IMR-90 (cell line): Measurements from ENCODE around the gene PHC2. TPM values are rescaled to one million over a fixed set of nuclear protein-coding genes. Genes with fewer than 3 reads are reported as not detected.
A peak's percentile ranks its signal among the peaks of the same experiment; 100 is the strongest.

Experiments
- ATAC-seq: fragments of 200-7000 bp; cut with Tn5 transposase; 2 replicates; pipeline ENCODE4 v1.9.1; 2020; ENCODE audit warnings: low read depth, mild to moderate bottlenecking, moderate library complexity
- BruUV-seq: library from RNA; stranded (reverse); fragments of 400-500 nt; replicated peaks from 2 replicates; lab custom pipeline; 2021; lab: Mats Ljungman, UMichigan
- CTCF ChIA-PET: fragments of 300-600 bp; formaldehyde crosslinking; extraction: SDS; loops from one replicate; lab custom pipeline; 2021; ENCODE audit warnings: antibody characterized with exemption; lab: Yijun Ruan, JAX
- POLR2A ChIA-PET: fragments of 300-600 bp; sonication (Branson Sonifier 250); formaldehyde crosslinking; loops from one replicate; lab custom pipeline; 2022; ENCODE audit warnings: antibody characterized with exemption; ENCODE audit not compliant: unreplicated experiment; lab: Charles Lee
- DNase-seq: peaks from one replicate; pipeline ENCODE4 v3.0.0; 2013
- H2AFZ ChIP-seq: replicated peaks from 2 replicates; pipeline ENCODE3; 2013; ENCODE audit warnings: low read length, mild to moderate bottlenecking; ENCODE audit not compliant: poor library complexity
- H2AK5ac ChIP-seq: 2 replicates; pipeline ENCODE4 v1.6.1; 2013; ENCODE audit warnings: low read depth, low read length, inconsistent platforms
- H2AK9ac ChIP-seq: replicated peaks from 2 replicates; pipeline ENCODE3; 2013; ENCODE audit warnings: mild to moderate bottlenecking, low read depth, low read length, moderate library complexity; ENCODE audit not compliant: poor library complexity
- H2BK120ac ChIP-seq: 2 replicates; pipeline ENCODE4 v1.6.1; 2013; ENCODE audit warnings: low read depth, low read length, inconsistent platforms
- H2BK15ac ChIP-seq: 3 replicates; pipeline ENCODE4 v1.6.1; 2013; ENCODE audit warnings: low read depth, low read length, inconsistent platforms
- H2BK20ac ChIP-seq: 2 replicates; pipeline ENCODE4 v1.6.1; 2013; ENCODE audit warnings: low read depth, mild to moderate bottlenecking, inconsistent platforms, low read length, moderate library complexity
- H2BK5ac ChIP-seq: 2 replicates; pipeline ENCODE4 v1.6.1; 2013; ENCODE audit warnings: mild to moderate bottlenecking, low read depth, low read length, inconsistent platforms; ENCODE audit not compliant: poor library complexity, severe bottlenecking
- H3K14ac ChIP-seq: replicated peaks from 2 replicates; pipeline ENCODE4 v1.6.1; 2013; ENCODE audit warnings: low read depth, low read length, inconsistent platforms
- H3K18ac ChIP-seq: 2 replicates; pipeline ENCODE4 v1.6.1; 2013; ENCODE audit warnings: low read depth, low read length, control low read depth
- H3K23ac ChIP-seq: 2 replicates; pipeline ENCODE4 v1.6.1; 2013; ENCODE audit warnings: low read depth, low read length, inconsistent platforms
- H3K27ac ChIP-seq: 2 replicates; pipeline ENCODE4 v1.5.1; 2013; ENCODE audit warnings: mild to moderate bottlenecking, control low read depth, low read length; ENCODE audit not compliant: insufficient read depth
- H3K27me3 ChIP-seq: 2 replicates; pipeline ENCODE4 v1.6.1; 2013; ENCODE audit warnings: low read length; ENCODE audit not compliant: control insufficient read depth, insufficient read depth
- H3K36me3 ChIP-seq: 2 replicates; pipeline ENCODE4 v1.6.1; 2013; ENCODE audit warnings: low read length, mixed read lengths; ENCODE audit not compliant: control insufficient read depth, insufficient read depth
- H3K4ac ChIP-seq: 2 replicates; pipeline ENCODE4 v1.6.1; 2013; ENCODE audit warnings: low read depth, low read length, inconsistent platforms
- H3K4me1 ChIP-seq: 2 replicates; pipeline ENCODE4 v1.6.1; 2013; ENCODE audit warnings: low read length, mixed read lengths; ENCODE audit not compliant: control insufficient read depth, insufficient read depth
- H3K4me2 ChIP-seq: 2 replicates; pipeline ENCODE4 v1.6.1; 2013; ENCODE audit warnings: low read depth, mild to moderate bottlenecking, control low read depth, low read length, moderate library complexity
- H3K4me3 ChIP-seq: 2 replicates; pipeline ENCODE4 v1.5.1; 2013; ENCODE audit warnings: low read depth, mild to moderate bottlenecking, control low read depth, low read length, moderate library complexity; ENCODE audit not compliant: insufficient read depth
- H3K56ac ChIP-seq: 2 replicates; pipeline ENCODE4 v1.6.1; 2013; ENCODE audit warnings: low read length, inconsistent platforms; ENCODE audit not compliant: insufficient read depth; ENCODE audit errors: extremely low read depth
- H3K79me1 ChIP-seq, 2 experiments: 2 replicates each; pipeline ENCODE4 v1.6.1; 2013; ENCODE audit warnings: low read length in 2 of 2, inconsistent platforms in 1 of 2, low read depth in 1 of 2
- H3K9ac ChIP-seq: 2 replicates; pipeline ENCODE4 v1.6.1; 2013; ENCODE audit warnings: low read depth, low read length, control low read depth
- H3K9me1 ChIP-seq: 2 replicates; pipeline ENCODE4 v1.6.1; 2013; ENCODE audit warnings: low read length, inconsistent platforms; ENCODE audit not compliant: insufficient read depth
- H3K9me3 ChIP-seq: 2 replicates; pipeline ENCODE4 v1.6.1; 2013; ENCODE audit warnings: low read length; ENCODE audit not compliant: control insufficient read depth, insufficient read depth
- H4K20me1 ChIP-seq: 2 replicates; pipeline ENCODE4 v1.6.1; 2013; ENCODE audit warnings: low read length, inconsistent platforms; ENCODE audit not compliant: insufficient read depth
- H4K5ac ChIP-seq: 2 replicates; pipeline ENCODE4 v1.6.1; 2013; ENCODE audit warnings: mild to moderate bottlenecking, low read depth, low read length, control low read depth
- H4K8ac ChIP-seq, 2 experiments: 2 replicates each; pipeline ENCODE4 v1.6.1; 2013; ENCODE audit warnings: low read depth in 2 of 2, low read length in 2 of 2, control low read depth in 1 of 2, inconsistent platforms in 1 of 2
- H4K91ac ChIP-seq: 2 replicates; pipeline ENCODE4 v1.6.1; 2013; ENCODE audit warnings: low read depth, low read length, inconsistent platforms; ENCODE audit not compliant: insufficient read depth
- CEBPB ChIP-seq: IDR thresholded peaks from 2 replicates; pipeline ENCODE4 v1.6.1; 2012; ENCODE audit warnings: low read depth, low read length, improper control_type of control experiment
- RAD21 ChIP-seq: IDR thresholded peaks from 2 replicates; pipeline ENCODE4 v1.6.1; 2012; ENCODE audit warnings: low read length, improper control_type of control experiment
- SMC3 ChIP-seq: fragments of 150-350 bp; IDR thresholded peaks from 2 replicates; pipeline ENCODE4 v1.6.1; 2016; ENCODE audit warnings: low read depth, mild to moderate bottlenecking, antibody characterized with exemption, low read length, moderate library complexity
- WGBS, 2 experiments: methylation state at CpG; one replicate each; pipeline versions ENCODE4 v1.1.5 to v1.1.7; 2013; ENCODE audit warnings: missing lambda C conversion rate in 2 of 2; ENCODE audit not compliant: insufficient read length in 1 of 2; ENCODE audit errors: extremely low coverage in 2 of 2; 5-methylcytosine and 5-hydroxymethylcytosine counted together
- dilution Hi-C: fragments of 300-500 bp; cut with HindIII; formaldehyde crosslinking; loops from one replicate; pipeline ENCODE4 v1.14.3; 2018; ENCODE audit warnings: low sequenced_read_pairs; ENCODE audit not compliant: unreplicated experiment
- in situ Hi-C: fragments of 300-500 bp; cut with MboI; formaldehyde crosslinking; loops from 3 replicates; pipeline ENCODE4 v1.14.3; 2019; ENCODE audit warnings: low sequenced_read_pairs, inconsistent platforms, mixed read lengths
- intact Hi-C: fragments of 100-400 bp; cut with micrococcal nuclease; formaldehyde crosslinking; loops from 2 replicates; pipeline ENCODE4 v1.10.0; 2022
- polyA plus RNA-seq, 3 experiments: library from polyadenylated mRNA; depleted of rRNA; stranded (reverse); fragments of >200 nt; gene quantifications; 2 replicates each; pipeline ENCODE4 v1.2.3, GENCODE V29; 2012; ENCODE audit warnings: low replicate concordance in 1 of 3
- total RNA-seq: library from RNA; depleted of rRNA; stranded (reverse); fragments of >200 nt; gene quantifications from 2 replicates; pipeline ENCODE4 v1.2.3, GENCODE V29; 2012

The PHC2 gene
- total and polyA plus RNA-seq, 2 of the 4 experiments (the other 2 are of a cell fraction), result 46.4 to 98.1 TPM

DNA sequence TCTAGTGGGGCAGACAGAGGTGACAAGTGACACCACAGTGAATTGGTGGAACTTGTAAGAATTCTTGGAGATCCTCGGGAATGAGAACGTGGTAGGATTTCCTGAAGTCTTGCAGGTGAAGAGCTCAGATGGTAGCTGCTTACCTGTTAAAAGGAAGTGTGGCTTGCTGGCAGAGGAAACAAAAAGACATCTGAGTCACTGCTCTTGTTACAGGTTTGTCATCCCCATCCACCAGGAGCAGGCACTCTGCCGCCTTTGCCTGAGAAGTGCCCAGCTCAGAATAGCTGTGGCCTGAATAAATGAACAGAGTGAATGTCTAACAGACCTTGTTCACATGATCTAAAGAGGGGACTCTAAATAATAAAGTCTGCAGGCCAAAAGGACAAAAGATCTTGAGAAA lies 29.2 kb upstream of the PHC2 start (continued):
- TF ChIP-seq RAD21, result no peak

- no peak overlapping the region for H2BK5ac ChIP-seq
- peak; percentile 28; the same call in 1 of the 2 replicates for TF ChIP-seq CEBPB
- no peak for TF ChIP-seq SMC3
- WGBS, 2 experiments, result 52% methylated on average over 4 of the region's 4 CpGs; no CpG with 5 or more reads in 1 of the 2 experiments
- 0 out of 2 replicates have a peak overlapping the region, but pooled peaks have one; percentile 79 for H3K23ac ChIP-seq
- H2AK5ac ChIP-seq, result peak overlapping the region; percentile 53
- H3K4ac ChIP-seq, result peak overlapping the region; percentile 77
- H2BK120ac ChIP-seq, result peak overlapping the region; percentile 62
- peak overlapping the region; percentile 33; the same call in 1 of the 2 replicates for H4K5ac ChIP-seq
- peaks cover 13% of the 10 kb centered on the region for H3K9me1 ChIP-seq
- DNase-seq (peak; percentile 74), ATAC-seq (no peak)
- H3K9ac ChIP-seq, result no peak overlapping the region
- peak overlapping the region; percentile 54; the same call in 2 of the 3 replicates for H2BK15ac ChIP-seq
- no peak overlapping the region for H2AK9ac ChIP-seq
- H3K27ac ChIP-seq, result no peak overlapping the region
- no peaks in the 10 kb centered on the region for H3K36me3 ChIP-seq
- H4K20me1 ChIP-seq, result peaks cover 4% of the 10 kb centered on the region; the same call in 1 of the 2 replicates
- H3K27me3 ChIP-seq, result no peaks in the 10 kb centered on the region
- H3K4me1 ChIP-seq, result peaks cover 16% of the 10 kb centered on the region
- H3K4me3 ChIP-seq, result no peak overlapping the region
- H3K18ac ChIP-seq, result peak overlapping the region; percentile 42
- no peaks in the 10 kb centered on the region for H3K9me3 ChIP-seq
- in situ Hi-C loops (loop anchor here (5.0 to 10.0 kb wide), 3 partner anchors 92 to 365 kb away; no protein-coding TSS in a partner anchor), dilution Hi-C loops (no loop called here), intact Hi-C loops (loop anchor here (5.0 kb wide), 2 partner anchors 242 to 332 kb away; no protein-coding TSS in a partner anchor)
- no peak overlapping the region for H3K4me2 ChIP-seq
- H4K91ac ChIP-seq, result peak overlapping the region; percentile 26; the same call in 1 of the 2 replicates
- H3K79me1 ChIP-seq, result peaks cover 0 to 2% of the 10 kb centered on the region in 2 experiments; a peak in 1 of 4 replicates
- H3K56ac ChIP-seq, result no peak overlapping the region
- no TSS peak for BruUV-seq
- POLR2A ChIA-PET, result no interaction called here
- peak overlapping the region; percentile 14 for H3K14ac ChIP-seq
- peak overlapping the region; percentile 70 for H2BK20ac ChIP-seq
- CTCF ChIA-PET, result interaction anchor here (3.5 kb wide), 1 partner anchor 11 kb away, joined by 18 read pairs; no protein-coding TSS in a partner anchor
- peak overlapping the region in 1 of 2 experiments; percentile 57; a peak in 2 of 4 replicates for H4K8ac ChIP-seq
- H2AFZ ChIP-seq, result no peak overlapping the region
Observed at GRCh38 chr1:33459691-33460090, 28.8 kb upstream of the PHC2 start.
